ENCODE data around the gene ISM1.

ISM1 gene

GRCh38 chr20:13277663-13278295 lies 56.7 kb downstream of the ISM1 start:
- no peak for TF ChIP-seq CTCF (IDR thresholded peaks at IDR 0.05; ENCODE audit: low read depth, low read length)
- peak; percentile 75 for DNase-seq (ENCODE audit: extremely low read depth, low read depth)

GRCh38 chr20:13278812-13279570 lies 57.9 kb downstream of the ISM1 start:
- DNase-seq (ENCODE audit: extremely low read depth, low read depth) = no peak
- no peak for TF ChIP-seq CTCF (IDR thresholded peaks at IDR 0.05; ENCODE audit: low read depth, low read length)

GRCh38 chr20:13280609-13281324 lies 59.7 kb downstream of the ISM1 start:
- no peak for TF ChIP-seq CTCF (IDR thresholded peaks at IDR 0.05; ENCODE audit: low read depth, low read length)
- no peak for DNase-seq (ENCODE audit: extremely low read depth, low read depth)

GRCh38 chr20:13283869-13284829 lies 63.1 kb downstream of the ISM1 start:
- no peak for DNase-seq (ENCODE audit: extremely low read depth, low read depth)
- no peak for TF ChIP-seq CTCF (IDR thresholded peaks at IDR 0.05; ENCODE audit: low read depth, low read length)

- TF ChIP-seq CTCF (IDR thresholded peaks at IDR 0.05; ENCODE audit: low read depth, low read length) = no peak
- no peak for DNase-seq (ENCODE audit: extremely low read depth, low read depth)
Measured at GRCh38 chr20:13284830-13285229, 63.8 kb downstream of the ISM1 start.

GRCh38 chr20:13285408-13285807 lies 64.3 kb downstream of the ISM1 start:
- no peak for DNase-seq (ENCODE audit: extremely low read depth, low read depth)
- no peak for TF ChIP-seq CTCF (IDR thresholded peaks at IDR 0.05; ENCODE audit: low read depth, low read length)

Data from AG09319 (cell line).